Fibroblast of upper back skin (primary cell): ENCODE data around the gene C2CD4C.
"Not testable (repeated sequence)": the region's sequence is repeated elsewhere in the genome, so short reads cannot be mapped to it uniquely, and the experiment has no call there.

Source experiments
- DNase-seq: peaks from one replicate; pipeline ENCODE4 v3.0.0-alpha.2; 2013

C2CD4C gene

GRCh38 chr19:412356-413355 is 3.7 kb upstream of the C2CD4C start:
- no peak for DNase-seq

DNA sequence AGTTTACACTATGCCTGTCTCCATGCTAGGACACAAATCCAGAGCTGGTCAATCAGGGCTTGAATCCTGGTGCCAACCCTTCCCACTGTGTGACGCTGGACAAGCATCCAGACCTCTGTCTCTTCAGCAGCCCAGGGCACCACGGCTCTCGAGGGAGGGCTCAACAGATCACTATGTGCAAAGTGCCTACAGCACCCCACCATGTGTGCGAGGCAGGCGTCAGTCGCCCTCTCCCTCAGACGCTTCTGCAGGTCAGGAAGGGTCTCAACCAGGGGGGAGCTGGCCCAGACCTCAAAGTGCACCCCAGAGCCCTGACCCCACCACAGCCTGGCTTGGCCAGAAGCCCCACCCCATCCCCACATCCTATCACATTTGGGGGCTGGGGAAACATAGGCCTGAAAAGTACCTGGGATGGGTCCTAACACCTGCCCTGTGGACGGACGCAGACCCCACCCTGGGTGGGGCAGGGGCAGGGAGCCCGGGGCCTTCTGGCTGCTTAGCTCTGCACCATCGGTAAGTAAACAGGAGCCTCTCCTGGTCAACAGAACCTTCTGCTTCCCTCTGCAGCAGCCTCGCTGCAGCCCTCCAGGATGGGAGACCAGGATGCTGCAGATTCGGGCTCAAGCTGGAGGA is 2.9 kb upstream of the C2CD4C start:
- DNase-seq = no peak

GRCh38 chr19:411121-411722 is 2.3 kb upstream of the C2CD4C start:
- DNase-seq = not testable (repeated sequence)

DNA sequence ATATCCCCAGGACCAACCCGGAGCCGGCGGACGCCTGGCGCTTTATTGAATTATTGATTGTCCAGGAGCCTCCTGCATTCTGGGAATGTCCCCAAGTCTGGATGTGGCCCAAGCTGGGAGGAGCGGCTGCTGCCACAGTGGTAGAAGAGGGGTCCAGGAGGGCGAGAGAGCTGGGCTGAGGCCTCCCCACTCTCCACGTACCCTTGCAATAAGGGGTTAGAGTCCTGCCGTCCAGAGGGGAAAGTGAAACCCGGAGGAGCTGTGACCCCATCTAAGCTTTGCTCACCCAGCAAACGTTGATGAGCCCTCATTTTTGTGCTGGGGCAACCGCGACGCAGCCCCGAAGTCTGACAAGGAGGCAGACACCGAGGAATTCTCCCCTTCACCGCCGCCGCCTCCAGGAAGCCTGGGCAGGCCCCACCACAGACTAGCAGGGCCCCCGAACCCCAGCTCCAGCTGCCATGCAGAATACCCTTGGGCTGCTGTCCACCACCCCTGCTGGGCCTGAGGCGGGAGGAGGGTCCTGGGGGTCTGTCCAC is 1.4 kb upstream of the C2CD4C start:
- no peak for DNase-seq

GRCh38 chr19:409516-410242 is 732 bp upstream of the C2CD4C start:
- DNase-seq = no peak

GRCh38 chr19:408441-408901 is 476 bp downstream of the C2CD4C start:
- no peak for DNase-seq

- no peak for DNase-seq
Observed at GRCh38 chr19:407511-408440, 1.2 kb downstream of the C2CD4C start.

DNA sequence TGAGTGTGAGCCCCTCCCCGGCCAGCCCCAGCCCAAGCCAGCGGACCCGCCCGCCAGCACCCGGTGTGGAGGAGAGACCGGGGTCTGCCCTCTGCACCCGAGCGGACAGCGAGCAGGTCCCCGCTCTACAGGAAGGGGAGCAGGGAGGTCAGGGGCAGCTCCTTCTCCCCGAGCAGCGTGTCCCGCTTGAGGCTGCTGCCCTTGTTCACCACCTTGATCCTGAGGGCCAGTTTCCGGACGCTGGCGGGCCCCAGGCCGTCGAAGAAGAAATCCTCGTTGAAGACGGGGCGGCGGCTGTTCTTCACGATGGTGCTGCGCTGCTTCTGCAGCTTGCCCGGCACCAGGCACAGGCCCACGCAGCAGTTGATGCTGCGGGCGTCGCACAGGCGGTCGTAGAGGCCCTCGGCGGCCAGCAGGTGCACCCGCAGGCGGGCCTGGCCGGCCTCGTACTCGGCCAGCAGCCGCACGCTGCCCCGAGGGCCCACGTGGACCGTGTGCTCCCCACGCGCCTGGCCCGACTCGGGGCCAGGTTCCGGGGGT is 1.9 kb downstream of the C2CD4C start:
- DNase-seq = no peak

GRCh38 chr19:406135-406781 is 2.7 kb downstream of the C2CD4C start:
- no peak for DNase-seq

DNA sequence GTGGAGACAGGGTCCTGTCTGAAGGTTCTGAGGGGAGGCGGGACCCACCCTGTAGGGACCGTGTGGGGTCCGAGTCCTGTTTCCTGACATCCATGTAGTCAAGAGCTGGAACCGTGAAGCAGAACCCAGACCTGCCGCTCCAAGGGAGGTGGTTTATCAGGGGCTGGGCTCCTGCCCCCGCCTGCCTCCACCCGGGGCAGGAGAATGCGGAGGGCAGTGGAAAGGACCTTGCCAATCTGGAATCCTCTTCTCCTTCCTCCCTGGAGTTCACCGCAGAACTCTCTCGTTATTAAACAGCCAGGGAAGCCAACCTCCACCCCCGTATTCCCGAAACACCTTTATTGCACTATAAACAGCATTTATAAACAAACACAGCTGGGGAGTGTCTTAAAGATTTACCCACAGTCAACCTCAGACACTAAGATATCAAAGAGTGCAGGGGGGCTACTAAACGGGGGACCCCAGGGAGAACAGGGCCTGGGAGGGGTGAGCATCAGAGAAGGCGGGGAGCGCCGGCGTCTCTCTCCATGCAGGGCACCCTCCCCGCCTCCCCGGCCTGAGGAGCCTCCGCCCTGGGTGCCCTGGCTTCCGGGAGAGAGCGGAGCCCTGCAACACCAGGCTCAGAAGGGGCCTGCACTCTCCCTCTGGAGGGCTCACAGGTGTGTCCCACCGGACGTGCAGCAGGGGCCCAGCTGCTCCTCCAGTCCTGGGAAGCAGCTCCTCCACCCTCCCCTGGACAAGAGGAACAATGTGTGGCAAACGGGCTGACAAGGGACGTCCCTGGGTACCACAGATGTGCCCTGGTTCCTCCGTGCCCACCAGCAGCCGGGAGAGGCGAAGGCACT is 3.6 kb downstream of the C2CD4C start:
- DNase-seq = no peak

DNA sequence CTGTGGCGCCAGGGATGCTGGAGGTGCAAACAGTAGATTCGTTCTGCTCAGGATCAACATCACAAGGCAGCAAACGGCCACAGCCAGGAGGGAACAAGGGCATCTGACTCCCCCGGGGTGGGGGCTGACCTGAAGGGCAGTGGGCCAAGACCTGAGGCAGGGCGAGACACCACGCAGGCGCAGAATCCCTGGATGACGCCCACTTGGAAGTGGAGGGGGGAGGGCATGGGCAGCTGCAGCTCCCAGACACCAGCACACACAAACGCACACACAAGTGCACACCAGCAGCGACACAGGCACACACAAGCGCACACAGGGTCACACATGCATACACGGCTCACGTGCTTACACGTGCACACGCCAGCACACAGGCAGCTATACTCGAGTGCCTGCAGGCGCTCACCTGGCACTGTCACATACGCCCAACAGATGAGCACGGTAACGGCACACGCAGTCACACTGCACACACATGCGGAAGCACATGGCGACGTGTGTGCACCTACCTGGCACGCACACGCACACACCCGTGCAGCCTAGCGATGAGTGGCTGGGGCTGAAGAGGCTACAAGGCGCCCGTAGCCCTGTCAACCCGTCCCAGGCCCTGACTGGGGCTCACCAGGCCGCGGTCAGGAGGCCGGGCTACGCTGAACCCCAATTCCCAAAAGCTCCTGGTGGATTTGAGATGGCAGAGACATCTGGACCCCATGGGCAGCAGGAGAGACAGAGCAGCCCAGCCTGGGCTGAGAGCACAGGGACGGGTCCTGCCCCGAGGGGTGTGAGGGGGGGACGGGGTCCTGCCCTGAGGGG is 5.5 kb downstream of the C2CD4C start:
- no peak for DNase-seq

DNA sequence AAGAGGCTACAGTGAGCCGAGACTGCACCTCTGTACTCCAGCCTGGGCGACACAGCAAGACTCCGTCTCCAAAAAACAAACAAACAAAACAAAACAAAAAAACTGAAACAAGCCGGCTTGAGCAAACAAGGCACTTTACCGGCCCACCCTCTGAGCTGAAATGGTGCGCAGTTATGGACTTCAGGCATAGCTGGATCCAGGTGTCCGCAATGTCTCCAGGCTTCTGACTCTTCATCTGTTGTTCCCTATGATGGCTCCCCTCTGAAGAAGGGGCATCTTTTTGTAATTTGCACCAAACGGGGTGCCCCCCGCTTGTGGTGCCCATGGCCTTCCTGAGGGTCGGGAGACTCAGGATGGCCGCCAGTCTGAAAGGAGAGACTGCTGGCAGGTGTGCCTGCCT is 6.2 kb downstream of the C2CD4C start:
- DNase-seq = no peak

DNA sequence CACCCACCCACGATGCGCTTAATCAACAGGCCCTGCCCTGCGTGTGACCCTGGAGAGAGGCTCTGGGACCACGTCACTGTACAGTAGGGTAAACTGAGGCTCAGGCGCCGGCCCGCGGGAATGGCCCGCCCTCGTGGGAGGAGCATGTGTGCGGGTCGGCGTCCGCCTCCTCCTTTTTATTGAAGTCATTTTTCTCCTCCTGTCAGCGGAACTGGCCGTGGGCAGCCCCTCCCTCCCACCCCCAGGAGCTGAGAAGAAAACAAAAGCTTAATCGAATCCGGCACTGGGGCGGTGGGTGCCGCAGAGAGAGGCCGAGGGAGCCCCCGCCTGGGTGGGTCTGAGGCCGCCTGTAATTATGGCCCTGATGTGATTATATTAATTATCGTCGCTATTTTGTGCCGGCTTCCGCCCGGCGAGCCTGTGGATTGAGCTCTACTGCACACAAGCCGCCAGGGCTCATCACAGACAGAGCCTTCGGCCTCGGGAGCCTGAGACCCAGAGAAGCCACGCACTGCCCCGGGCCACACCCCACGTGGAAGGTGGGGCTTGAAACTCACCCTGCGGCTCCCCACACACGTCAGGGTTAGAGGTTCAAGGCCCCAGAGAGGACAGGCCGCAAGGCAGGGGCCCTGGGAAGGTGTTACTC is 7.0 kb downstream of the C2CD4C start:
- no peak for DNase-seq

DNA sequence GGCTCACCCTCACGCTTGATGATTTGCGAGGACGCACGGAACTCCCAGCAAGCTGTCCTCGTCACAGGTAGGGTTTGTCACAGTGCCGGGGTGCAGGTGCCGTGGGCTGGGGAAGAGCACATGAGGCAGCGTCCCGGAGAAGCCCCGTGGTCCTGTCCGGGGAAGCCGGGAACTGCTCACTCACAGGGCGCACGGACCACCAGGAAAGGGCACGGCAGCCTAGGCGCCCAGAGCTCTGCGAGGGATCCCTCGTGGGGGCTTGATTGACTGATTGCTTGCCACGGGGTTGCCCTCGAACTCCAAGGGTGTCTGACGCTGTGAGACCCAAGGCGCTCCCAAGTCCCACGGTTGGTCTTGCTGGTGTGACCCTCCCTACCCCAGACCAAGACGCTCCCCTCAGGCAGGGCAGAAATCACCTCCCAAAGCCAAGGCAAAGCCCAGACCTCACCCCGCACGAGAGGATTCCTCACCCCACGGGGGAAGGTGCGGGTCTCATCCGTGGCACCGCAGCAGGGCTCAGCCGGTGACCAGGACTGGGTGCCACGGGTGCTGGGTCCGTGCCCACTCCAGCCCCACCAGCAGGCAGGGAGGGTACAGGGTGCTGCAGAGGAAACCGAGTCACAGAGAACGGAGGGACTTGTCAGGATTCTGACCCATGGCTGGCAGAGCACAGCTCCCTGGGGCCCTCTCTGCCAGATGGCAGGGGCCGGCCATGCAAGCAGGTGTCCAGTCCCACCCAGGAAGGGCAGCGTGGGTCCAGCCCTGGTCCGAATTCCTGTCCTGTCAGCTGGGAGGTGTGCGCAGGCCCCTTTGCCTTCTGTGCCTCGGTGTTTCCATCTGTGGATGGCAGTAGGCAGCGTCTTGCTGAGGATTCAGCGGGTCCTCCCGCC is 7.7 kb downstream of the C2CD4C start:
- DNase-seq = no peak

GRCh38 chr19:399370-399769 is 9.6 kb downstream of the C2CD4C start:
- DNase-seq = no peak

DNA sequence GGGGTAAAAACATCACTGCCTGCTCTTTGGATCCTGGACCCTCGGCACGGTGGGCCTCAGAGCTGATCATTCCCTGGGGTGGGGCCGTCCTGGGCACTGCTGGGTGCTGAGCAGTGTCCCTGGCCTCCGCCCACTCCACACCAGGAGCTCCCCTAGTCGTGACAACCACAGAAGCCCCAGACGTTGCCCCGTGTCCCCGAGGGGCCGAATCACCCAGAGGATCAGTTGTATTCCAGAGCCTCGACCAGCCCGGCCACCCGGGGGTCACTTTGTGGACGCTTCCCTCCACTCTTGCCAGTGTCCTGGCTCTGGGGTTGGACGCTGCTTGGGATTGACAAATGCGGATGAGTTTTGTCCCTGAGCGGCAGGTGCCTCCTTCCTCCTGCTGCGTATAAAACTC is 10.2 kb downstream of the C2CD4C start:
- DNase-seq = no peak
